Measurements from ENCODE around the gene CTTNBP2NL.
A peak's percentile ranks its signal among the peaks of the same experiment; 100 is the strongest.

CTTNBP2NL gene

GRCh38 chr1:112369392-112370285, 26.4 kb upstream of the CTTNBP2NL start:
- Histone ChIP-seq H3K4me3 (ENCODE audit: low read length) (no peak overlapping the region), H3K9me3 (replicated peaks; ENCODE audit: low read length) (no peaks in the 10 kb centered on the region), H3K36me3 (ENCODE audit: insufficient read depth, low read length) (no peaks in the 10 kb centered on the region), H3K4me2 (ENCODE audit: low read length) (peak overlapping the region; percentile 60), H3K4me1 (ENCODE audit: control insufficient read depth, insufficient read depth, low read length) (no peaks in the 10 kb centered on the region), H3K27me3 (ENCODE audit: control insufficient read depth, insufficient read depth, low read length) (peaks cover 55% of the 10 kb centered on the region), H3K9ac (ENCODE audit: low read depth, low read length) (no peak overlapping the region)

- no peak overlapping the region for H3K4me3 ChIP-seq (ENCODE audit: low read length)
- no peaks in the 10 kb centered on the region for H3K4me1 ChIP-seq (ENCODE audit: control insufficient read depth, insufficient read depth, low read length)
Measured at GRCh38 chr1:112370996-112371395, 25.0 kb upstream of the CTTNBP2NL start.

GRCh38 chr1:112371775-112372174, 24.2 kb upstream of the CTTNBP2NL start:
- Histone ChIP-seq H3K4me1 (ENCODE audit: control insufficient read depth, insufficient read depth, low read length) (no peaks in the 10 kb centered on the region), H3K27me3 (ENCODE audit: control insufficient read depth, insufficient read depth, low read length) (peaks cover 71% of the 10 kb centered on the region), H3K36me3 (ENCODE audit: insufficient read depth, low read length) (no peaks in the 10 kb centered on the region), H3K9me3 (replicated peaks; ENCODE audit: low read length) (no peaks in the 10 kb centered on the region), H3K9ac (ENCODE audit: low read depth, low read length) (no peak overlapping the region), H3K4me3 (ENCODE audit: low read length) (no peak overlapping the region), H3K4me2 (ENCODE audit: low read length) (no peak overlapping the region)

More at GRCh38 chr1:112370996-112371395, 25.0 kb upstream of the CTTNBP2NL start:
- Histone ChIP-seq H3K4me2 (ENCODE audit: low read length) (no peak overlapping the region), H3K9me3 (replicated peaks; ENCODE audit: low read length) (no peaks in the 10 kb centered on the region), H3K9ac (ENCODE audit: low read depth, low read length) (no peak overlapping the region), H3K36me3 (ENCODE audit: insufficient read depth, low read length) (no peaks in the 10 kb centered on the region), H3K27me3 (ENCODE audit: control insufficient read depth, insufficient read depth, low read length) (peaks cover 68% of the 10 kb centered on the region)

GRCh38 chr1:112373806-112374205, 22.2 kb upstream of the CTTNBP2NL start:
- Histone ChIP-seq H3K36me3 (ENCODE audit: insufficient read depth, low read length) (no peaks in the 10 kb centered on the region), H3K27me3 (ENCODE audit: control insufficient read depth, insufficient read depth, low read length) (peaks cover 62% of the 10 kb centered on the region), H3K4me2 (ENCODE audit: low read length) (no peak overlapping the region), H3K9me3 (replicated peaks; ENCODE audit: low read length) (no peaks in the 10 kb centered on the region), H3K9ac (ENCODE audit: low read depth, low read length) (no peak overlapping the region), H3K4me1 (ENCODE audit: control insufficient read depth, insufficient read depth, low read length) (no peaks in the 10 kb centered on the region), H3K4me3 (ENCODE audit: low read length) (no peak overlapping the region)

- no peak overlapping the region for H3K4me3 ChIP-seq (ENCODE audit: low read length)
- no peaks in the 10 kb centered on the region for H3K9me3 ChIP-seq (replicated peaks; ENCODE audit: low read length)
- H3K36me3 ChIP-seq (ENCODE audit: insufficient read depth, low read length): no peaks in the 10 kb centered on the region
- no peak overlapping the region for H3K4me2 ChIP-seq (ENCODE audit: low read length)
- peaks cover 66% of the 10 kb centered on the region for H3K27me3 ChIP-seq (ENCODE audit: control insufficient read depth, insufficient read depth, low read length)
- H3K4me1 ChIP-seq (ENCODE audit: control insufficient read depth, insufficient read depth, low read length): no peaks in the 10 kb centered on the region
- H3K9ac ChIP-seq (ENCODE audit: low read depth, low read length): no peak overlapping the region
Measured at GRCh38 chr1:112375701-112376100, 20.3 kb upstream of the CTTNBP2NL start.

GRCh38 chr1:112380356-112380755, 15.7 kb upstream of the CTTNBP2NL start:
- Histone ChIP-seq H3K9me3 (replicated peaks; ENCODE audit: low read length) (no peaks in the 10 kb centered on the region), H3K4me1 (ENCODE audit: control insufficient read depth, insufficient read depth, low read length) (no peaks in the 10 kb centered on the region), H3K9ac (ENCODE audit: low read depth, low read length) (no peak overlapping the region), H3K4me2 (ENCODE audit: low read length) (no peak overlapping the region), H3K36me3 (ENCODE audit: insufficient read depth, low read length) (no peaks in the 10 kb centered on the region), H3K4me3 (ENCODE audit: low read length) (no peak overlapping the region), H3K27me3 (ENCODE audit: control insufficient read depth, insufficient read depth, low read length) (peaks cover 64% of the 10 kb centered on the region)

GRCh38 chr1:112381324-112382076, 14.5 kb upstream of the CTTNBP2NL start:
- no peaks in the 10 kb centered on the region for H3K4me1 ChIP-seq (ENCODE audit: control insufficient read depth, insufficient read depth, low read length)
- peaks cover 55% of the 10 kb centered on the region for H3K27me3 ChIP-seq (ENCODE audit: control insufficient read depth, insufficient read depth, low read length)
- H3K36me3 ChIP-seq (ENCODE audit: insufficient read depth, low read length): no peaks in the 10 kb centered on the region
- H3K9ac ChIP-seq (ENCODE audit: low read depth, low read length): no peak overlapping the region
- no peak overlapping the region for H3K4me3 ChIP-seq (ENCODE audit: low read length)
- no peaks in the 10 kb centered on the region for H3K9me3 ChIP-seq (replicated peaks; ENCODE audit: low read length)
- H3K4me2 ChIP-seq (ENCODE audit: low read length): no peak overlapping the region

GRCh38 chr1:112383759-112384370, 12.1 kb upstream of the CTTNBP2NL start:
- no peak overlapping the region for H3K4me2 ChIP-seq (ENCODE audit: low read length)
- no peak overlapping the region for H3K9ac ChIP-seq (ENCODE audit: low read depth, low read length)
- no peaks in the 10 kb centered on the region for H3K36me3 ChIP-seq (ENCODE audit: insufficient read depth, low read length)
- H3K4me3 ChIP-seq (ENCODE audit: low read length): no peak overlapping the region
- H3K9me3 ChIP-seq (replicated peaks; ENCODE audit: low read length): no peaks in the 10 kb centered on the region
- H3K4me1 ChIP-seq (ENCODE audit: control insufficient read depth, insufficient read depth, low read length): peaks cover 7% of the 10 kb centered on the region
- H3K27me3 ChIP-seq (ENCODE audit: control insufficient read depth, insufficient read depth, low read length): peaks cover 41% of the 10 kb centered on the region

- Histone ChIP-seq H3K27me3 (ENCODE audit: control insufficient read depth, insufficient read depth, low read length) (peaks cover 22% of the 10 kb centered on the region), H3K4me3 (ENCODE audit: low read length) (no peak overlapping the region), H3K9ac (ENCODE audit: low read depth, low read length) (no peak overlapping the region), H3K4me2 (ENCODE audit: low read length) (no peak overlapping the region), H3K4me1 (ENCODE audit: control insufficient read depth, insufficient read depth, low read length) (peaks cover 21% of the 10 kb centered on the region), H3K36me3 (ENCODE audit: insufficient read depth, low read length) (no peaks in the 10 kb centered on the region), H3K9me3 (replicated peaks; ENCODE audit: low read length) (no peaks in the 10 kb centered on the region)
Measured at GRCh38 chr1:112386024-112386723, 9.8 kb upstream of the CTTNBP2NL start.

- H3K4me3 ChIP-seq (ENCODE audit: low read length): no peak overlapping the region
- no peaks in the 10 kb centered on the region for H3K9me3 ChIP-seq (replicated peaks; ENCODE audit: low read length)
- H3K4me1 ChIP-seq (ENCODE audit: control insufficient read depth, insufficient read depth, low read length): peaks cover 26% of the 10 kb centered on the region
- H3K4me2 ChIP-seq (ENCODE audit: low read length): no peak overlapping the region
- no peak overlapping the region for H3K9ac ChIP-seq (ENCODE audit: low read depth, low read length)
- H3K36me3 ChIP-seq (ENCODE audit: insufficient read depth, low read length): no peaks in the 10 kb centered on the region
- H3K27me3 ChIP-seq (ENCODE audit: control insufficient read depth, insufficient read depth, low read length): peaks cover 17% of the 10 kb centered on the region
Measured at GRCh38 chr1:112386731-112387346, 9.2 kb upstream of the CTTNBP2NL start.

Measured in skeletal muscle satellite cell (primary cell).